ENCODE measurements around the gene GM2A. TPM values are rescaled to one million over a fixed set of nuclear protein-coding genes. Genes with fewer than 3 reads are reported as not detected.

Gene GM2A
- total and polyA plus RNA-seq, 2 of the 8 experiments (the other 6 are each of a cell fraction or from before 2014, with no cell fraction given), result 18.5 to 32.2 TPM

DNA sequence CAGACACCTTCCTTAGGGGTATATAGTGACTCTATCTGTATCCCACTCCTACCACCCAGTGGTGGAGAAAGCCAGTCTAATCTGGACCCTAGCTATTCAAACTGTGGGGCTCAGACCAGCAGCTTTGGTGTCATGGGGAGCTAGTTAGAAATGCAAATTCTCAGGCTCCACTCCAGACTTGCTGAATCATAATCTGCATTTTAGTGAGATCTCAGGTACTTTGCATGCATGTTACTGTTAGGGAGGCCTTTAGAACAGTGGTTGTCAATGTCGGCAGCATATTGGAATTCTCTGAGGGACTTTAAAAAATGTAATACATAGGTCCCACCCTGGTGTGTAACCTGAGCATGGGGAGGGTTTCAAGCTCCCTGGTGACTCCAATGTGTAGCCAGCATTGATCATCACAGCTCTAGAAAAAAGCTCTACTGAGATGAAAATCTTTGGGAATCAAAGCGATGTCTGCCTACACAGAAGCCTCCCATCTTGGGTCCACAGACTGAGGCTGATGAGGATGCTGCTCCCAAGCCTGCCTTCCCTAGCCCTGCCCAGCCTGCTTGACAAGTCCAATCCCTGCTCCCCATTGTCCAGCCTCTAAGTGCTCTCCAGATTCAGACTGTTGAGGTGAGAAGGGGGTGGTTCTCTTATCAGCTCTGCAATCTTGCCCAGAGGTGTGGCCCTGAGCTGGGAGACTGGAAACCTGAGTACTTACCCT lies 11.9 kb upstream of the GM2A start:
- Histone ChIP-seq H3K14ac (ENCODE audit: insufficient read length) (no peak overlapping the region), H3K27me3 (replicated peaks in 1 of 4; ENCODE audit: control insufficient read depth in 3 of 4, extremely low read depth in 1 of 4, insufficient read depth in 3 of 4, low read length in 3 of 4) (no peaks in the 10 kb centered on the region), H3K56ac (replicated peaks; ENCODE audit: insufficient read length, low read depth, low read length) (no peak overlapping the region), H3K36me3 (ENCODE audit: control insufficient read depth in 2 of 4, insufficient read depth in 4 of 4, low read length in 3 of 4) (no peaks in the 10 kb centered on the region), H2AK5ac (ENCODE audit: low read depth, low read length) (no peak overlapping the region), H2BK12ac (ENCODE audit: low read depth, low read length) (no peak overlapping the region), H4K5ac (ENCODE audit: insufficient read length, low read depth, low read length) (no peak overlapping the region), H3K23me2 (ENCODE audit: low read depth, low read length) (no peaks in the 10 kb centered on the region), H3K27ac (ENCODE audit: low read depth, low read length) (no peak overlapping the region), H3K9me3 (ENCODE audit: insufficient read depth in 2 of 2, low read depth in 1 of 2, low read length in 1 of 2) (no peaks in the 10 kb centered on the region), H4K91ac (replicated peaks; ENCODE audit: insufficient read length, low read length) (no peak overlapping the region), H3K4ac (replicated peaks; ENCODE audit: insufficient read length, low read depth, low read length) (no peak overlapping the region), H2BK5ac (ENCODE audit: low read depth, low read length) (no peak overlapping the region), H4K20me1 (replicated peaks in 1 of 2; ENCODE audit: control insufficient read depth in 1 of 2, insufficient read depth in 2 of 2, low read length in 2 of 2) (no peaks in the 10 kb centered on the region), H3K79me2 (ENCODE audit: control insufficient read depth in 1 of 2, insufficient read depth in 2 of 2, low read length in 2 of 2) (no peaks in the 10 kb centered on the region), H2BK15ac (ENCODE audit: low read length) (no peak overlapping the region), H2BK120ac (replicated peaks; ENCODE audit: low read depth, low read length) (no peak overlapping the region), H3K4me3 (ENCODE audit: extremely low read depth in 1 of 4, insufficient read depth in 2 of 4, low read depth in 3 of 4, low read length in 4 of 4) (no peak overlapping the region), H2BK20ac (ENCODE audit: low read length) (no peak overlapping the region), H2AFZ (ENCODE audit: low read length) (no peak overlapping the region), H3K9ac (replicated peaks in 1 of 4; ENCODE audit: extremely low read depth in 1 of 4, low read depth in 3 of 4, low read length in 3 of 4) (no peak overlapping the region), H3K23ac (ENCODE audit: insufficient read length) (no peak overlapping the region), H3K79me1 (ENCODE audit: low read depth, low read length) (no peaks in the 10 kb centered on the region), H3K4me1 (replicated peaks in 1 of 4; ENCODE audit: control insufficient read depth in 3 of 4, insufficient read depth in 4 of 4, low read length in 3 of 4) (peaks cover 3 to 11% (median 7%) of the 10 kb centered on the region in 4 experiments; a peak in 6 of 7 replicates), H3K4me2 (ENCODE audit: insufficient read depth in 1 of 2, low read depth in 2 of 2, low read length in 2 of 2) (no peak overlapping the region), H4K8ac (ENCODE audit: extremely low read depth, insufficient read depth, low read length) (no peak overlapping the region), H3K18ac (ENCODE audit: extremely low read depth, low read length) (no peak overlapping the region; the same call in 1 of the 2 replicates)
- ChIA-PET CTCF (ENCODE audit: partially characterized antibody) (interaction anchor here (1.0 to 7.4 kb wide), 10 partner anchors 9 to 238 kb away, joined by 3 to 75 read pairs (median 11); partner anchors contain the start of genes CCDC69 and GM2A), POLR2A (ENCODE audit: partially characterized antibody) (interaction anchor here (1.2 kb wide), 1 partner anchor 84 kb away, joined by 3 read pairs; the partner anchor contains the start of gene ANXA6)
- DNase-seq (ENCODE audit: low read depth in 1 of 2, low spot score in 2 of 2) (no peak), FAIRE-seq (no peak)
- 89% methylated on average over 2 of the region's 2 CpGs; no CpG with 5 or more reads in 1 of the 2 experiments for WGBS, 2 experiments (ENCODE audit: extremely low coverage in 1 of 2, insufficient coverage in 1 of 2, insufficient read length in 1 of 2, insufficient replicate concordance in 2 of 2, low coverage in 1 of 2, low lambda C conversion rate in 2 of 2, missing lambda C conversion rate in 1 of 2)
- no peak for TF ChIP-seq CBX5 (IDR thresholded peaks at IDR 0.05; ENCODE audit: low read depth, low read length)
